K562 (cell line): ENCODE data around the gene RANBP3. TPM values are rescaled to one million over a fixed set of nuclear protein-coding genes. Genes with fewer than 3 reads are reported as not detected.

Source experiments
- ARID2 ChIP-seq: fragments of 450-650 bp; IDR thresholded peaks from 2 replicates; pipeline ENCODE4 v1.6.1; 2017; ENCODE audit warnings: antibody characterized with exemption, mild to moderate bottlenecking
- BCOR ChIP-seq: fragments of 450-650 bp; IDR thresholded peaks from 2 replicates; pipeline ENCODE4 v1.6.1; 2016
- CBX1 ChIP-seq: sonication (generic); IDR thresholded peaks from 2 replicates; pipeline ENCODE4 v1.6.1; 2016; ENCODE audit warnings: antibody characterized with exemption, low read depth, mild to moderate bottlenecking
- ETV1 ChIP-seq: fragments of 450-650 bp; conservative IDR thresholded peaks from 2 replicates; pipeline ENCODE4 v1.6.1; 2016; ENCODE audit warnings: missing genetic modification characterization, control low read depth, low read depth, missing compliant biosample characterization
- ETV5 ChIP-seq: sonication (generic); formaldehyde crosslinking; IDR thresholded peaks from 2 replicates; pipeline ENCODE4 v1.4.0; 2020; ENCODE audit warnings: low read depth, mild to moderate bottlenecking, missing genetic modification reagents
- FOS ChIP-seq: IDR thresholded peaks from 3 replicates; pipeline ENCODE4 v1.6.1; 2011; ENCODE audit not compliant: insufficient read length; ENCODE audit errors: extremely low read depth
- GABPB1 ChIP-seq: sonication (generic); formaldehyde crosslinking; IDR thresholded peaks from 2 replicates; pipeline ENCODE4 v1.8.0; 2022; ENCODE audit warnings: mild to moderate bottlenecking, missing genetic modification reagents
- HMGN3 ChIP-seq: IDR thresholded peaks from 2 replicates; pipeline ENCODE4 v1.6.1; 2011; ENCODE audit warnings: borderline replicate concordance, low read depth, mild to moderate bottlenecking, mixed read lengths, low read length; ENCODE audit not compliant: insufficient read length; ENCODE audit errors: extremely low read depth
- HNRNPL ChIP-seq: fragments of 200-400 bp; formaldehyde crosslinking; IDR thresholded peaks from 2 replicates; pipeline ENCODE4 v1.6.1; 2017; ENCODE audit warnings: low read depth, mild to moderate bottlenecking, low read length
- IRF2 ChIP-seq: sonication (generic); formaldehyde crosslinking; IDR thresholded peaks from 2 replicates; pipeline ENCODE4 v1.8.1; 2022; ENCODE audit warnings: mild to moderate bottlenecking, missing genetic modification reagents
- MAFF ChIP-seq: IDR thresholded peaks from 2 replicates; pipeline ENCODE4 v1.6.1; 2012; ENCODE audit warnings: low read length, improper control_type of control experiment
- MTA3 ChIP-seq: fragments of 450-650 bp; formaldehyde crosslinking; IDR thresholded peaks from 2 replicates; pipeline ENCODE4 v1.6.1; 2017; ENCODE audit warnings: mild to moderate bottlenecking, borderline replicate concordance
- NCOA1 ChIP-seq: fragments of 450-650 bp; IDR thresholded peaks from 2 replicates; pipeline ENCODE4 v1.6.1; 2016; ENCODE audit warnings: low read depth
- NFE2 ChIP-seq: IDR thresholded peaks from 2 replicates; pipeline ENCODE4 v1.6.1; 2014; ENCODE audit warnings: antibody characterized with exemption, low read depth
- PHB ChIP-seq: fragments of 250-450 bp; sonication (Bioruptor Pico); IDR thresholded peaks from 2 replicates; pipeline ENCODE4 v1.5.0; 2021
- PHF20 ChIP-seq: fragments of 450-650 bp; IDR thresholded peaks from 2 replicates; pipeline ENCODE4 v1.6.1; 2018; ENCODE audit not compliant: partially characterized antibody
- POLR2AphosphoS2 ChIP-seq: IDR thresholded peaks from 2 replicates; pipeline ENCODE4 v1.6.1; 2012; ENCODE audit warnings: low read length, improper control_type of control experiment
- POLR2G ChIP-seq: fragments of 200-400 bp; formaldehyde crosslinking; IDR thresholded peaks from 2 replicates; pipeline ENCODE4 v1.6.1; 2017; ENCODE audit warnings: low read depth, mild to moderate bottlenecking, antibody characterized with exemption, low read length, moderate library complexity
- RB1 ChIP-seq: fragments of 450-650 bp; IDR thresholded peaks from 2 replicates; pipeline ENCODE4 v1.6.1; 2017; ENCODE audit warnings: low read depth, mild to moderate bottlenecking
- RBM34 ChIP-seq: fragments of 200-400 bp; formaldehyde crosslinking; IDR thresholded peaks from 2 replicates; pipeline ENCODE4 v1.6.1; 2018; ENCODE audit warnings: low read length, borderline replicate concordance; ENCODE audit not compliant: insufficient read depth
- SIN3A ChIP-seq, 2 experiments: fragments of 150-350 bp in 1 of 2; IDR thresholded peaks; 2 replicates each; pipeline ENCODE4 v1.6.1; 2011 to 2016; ENCODE audit warnings: borderline replicate concordance in 2 of 2, low read depth in 2 of 2, low read length in 2 of 2, mild to moderate bottlenecking in 2 of 2, moderate library complexity in 2 of 2; ENCODE audit not compliant: control insufficient read depth in 1 of 2
- SMAD4 ChIP-seq: fragments of 250-450 bp; sonication (Bioruptor Pico); conservative IDR thresholded peaks from 2 replicates; pipeline ENCODE4 v1.8.0; 2021; ENCODE audit warnings: inconsistent platforms, mild to moderate bottlenecking, moderate library complexity
- SUPT5H ChIP-seq: fragments of 450-650 bp; IDR thresholded peaks from 2 replicates; pipeline ENCODE4 v1.6.1; 2016
- TAF7 ChIP-seq: fragments of 450-650 bp; IDR thresholded peaks from 2 replicates; pipeline ENCODE4 v1.6.1; 2016; ENCODE audit warnings: missing genetic modification characterization, missing compliant biosample characterization
- TCF3 ChIP-seq: sonication (generic); formaldehyde crosslinking; IDR thresholded peaks from 2 replicates; pipeline ENCODE4 v1.4.0; 2020; ENCODE audit warnings: mild to moderate bottlenecking, missing genetic modification reagents
- TRIM24 ChIP-seq, 2 experiments: fragments of 450-650 bp; IDR thresholded peaks; 2 replicates each; pipeline ENCODE4 v1.6.1; 2016
- ZFP36 ChIP-seq: fragments of 150-350 bp; IDR thresholded peaks from 2 replicates; pipeline ENCODE4 v1.6.1; 2018; ENCODE audit warnings: low read length, low read depth; ENCODE audit not compliant: partially characterized antibody
- ZNF124 ChIP-seq: sonication (generic); formaldehyde crosslinking; IDR thresholded peaks from 2 replicates; pipeline ENCODE4 v1.8.1; 2022; ENCODE audit warnings: missing genetic modification reagents
- ZNF263 ChIP-seq: sonication (generic); formaldehyde crosslinking; IDR thresholded peaks from 2 replicates; pipeline ENCODE4 v1.8.0; 2022; ENCODE audit warnings: mild to moderate bottlenecking, missing genetic modification reagents, borderline replicate concordance
- ZNF41 ChIP-seq: fragments of 250-450 bp; sonication (Bioruptor Pico); conservative IDR thresholded peaks from 2 replicates; pipeline ENCODE4 v1.4.0; 2020; ENCODE audit warnings: mild to moderate bottlenecking
- polyA plus RNA-seq, 8 experiments: library from polyadenylated mRNA; depleted of rRNA in 4 of 8; stranded (reverse) in 5 of 8; unstranded in 3 of 8; fragments of >200 nt; fragmentation: Nextera tagmentation in 2 of 8; fragmentation: Illumina TruSeq in 1 of 8; extraction: Ambion mirVana in 2 of 8; extraction: Trizol in 1 of 8; gene quantifications; 2 replicates each; pipeline versions ENCODE4 v1.2.1 to v1.2.3, GENCODE V29; 2011 to 2014; ENCODE audit warnings: inconsistent platforms in 1 of 8, missing spikeins in 1 of 8
- total RNA-seq, 7 experiments: library from RNA; depleted of rRNA in 6 of 7; stranded (reverse); fragments of >200 nt in 6 of 7; fragmentation: Illumina TruSeq in 2 of 7; extraction: Trizol in 2 of 7; gene quantifications; 2 replicates each; pipeline versions ENCODE4 v1.2.1 to v1.2.3, GENCODE V29; 2011 to 2021; ENCODE audit warnings: low replicate concordance in 1 of 7
- TF ChIP-seq, protein P1 (sequence below), 2 experiments: fragments of 200-800 bp in 1 of 2; sonication (Bioruptor generic) in 1 of 2; sonication (generic) in 1 of 2; formaldehyde crosslinking in 1 of 2; IDR thresholded peaks in 1 of 2; conservative IDR thresholded peaks in 1 of 2; 2 replicates each; pipeline versions ENCODE4 v1.5.0 to v1.6.1; 2016 to 2020; ENCODE audit warnings: missing compliant biosample characterization in 1 of 2, missing genetic modification characterization in 1 of 2, missing genetic modification reagents in 1 of 2

RANBP3 gene
- total and polyA plus RNA-seq, 9 of the 15 experiments (the other 6 are each of a cell fraction or from before 2014, with no cell fraction given): 0.90 to 95.1 (median 63.2) TPM

- TF ChIP-seq SIN3A (IDR thresholded peaks at IDR 0.05; ENCODE audit: borderline replicate concordance in 2 of 2, control insufficient read depth in 1 of 2, low read depth in 2 of 2, low read length in 2 of 2): peak in 1 of 2 experiments; percentile 14; a peak in 2 of 4 replicates
- TF ChIP-seq, protein P1, sequence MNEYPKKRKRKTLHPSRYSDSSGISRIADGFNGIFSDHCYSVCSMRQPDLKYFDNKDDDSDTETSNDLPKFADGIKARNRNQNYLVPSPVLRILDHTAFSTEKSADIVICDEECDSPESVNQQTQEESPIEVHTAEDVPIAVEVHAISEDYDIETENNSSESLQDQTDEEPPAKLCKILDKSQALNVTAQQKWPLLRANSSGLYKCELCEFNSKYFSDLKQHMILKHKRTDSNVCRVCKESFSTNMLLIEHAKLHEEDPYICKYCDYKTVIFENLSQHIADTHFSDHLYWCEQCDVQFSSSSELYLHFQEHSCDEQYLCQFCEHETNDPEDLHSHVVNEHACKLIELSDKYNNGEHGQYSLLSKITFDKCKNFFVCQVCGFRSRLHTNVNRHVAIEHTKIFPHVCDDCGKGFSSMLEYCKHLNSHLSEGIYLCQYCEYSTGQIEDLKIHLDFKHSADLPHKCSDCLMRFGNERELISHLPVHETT (CRISPR knock-in tag; conservative IDR thresholded peaks at IDR 0.05 in 1 of 2, IDR thresholded peaks at IDR 0.05 in 1 of 2): peak in 1 of 2 experiments; percentile 85; a peak in 2 of 4 replicates
- no peak for TF ChIP-seq PHB (CRISPR knock-in tag)
- TF ChIP-seq TCF3 (CRISPR knock-in tag): peak; percentile 29
- no peak for TF ChIP-seq ARID2
- TF ChIP-seq ZNF124 (CRISPR knock-in tag): no peak
- TF ChIP-seq RBM34: no peak
- TF ChIP-seq SUPT5H: peak; percentile 87
- peak; percentile 43; the same call in 1 of the 2 replicates for TF ChIP-seq BCOR
- TF ChIP-seq ZFP36: peak; percentile 14
- no peak for TF ChIP-seq POLR2AphosphoS2
- TF ChIP-seq POLR2G: peak; percentile 98
- TF ChIP-seq HNRNPL: no peak
- TF ChIP-seq SMAD4 (CRISPR knock-in tag): peak; percentile 61
- peak; percentile 2; the same call in 1 of the 2 replicates for TF ChIP-seq NFE2
- TF ChIP-seq TRIM24 (IDR thresholded peaks at IDR 0.05): no peak
- peak; percentile 59; the same call in 1 of the 2 replicates for TF ChIP-seq MTA3
- TF ChIP-seq ETV1 (tag): peak; percentile 36; the same call in 1 of the 2 replicates
- TF ChIP-seq TAF7 (tag): peak; percentile 64
- TF ChIP-seq PHF20: no peak
- peak; percentile 81 for TF ChIP-seq HMGN3
- peak; percentile 56; the same call in 1 of the 2 replicates for TF ChIP-seq NCOA1
- TF ChIP-seq IRF2: no peak
- TF ChIP-seq ZNF263 (CRISPR knock-in tag): no peak
- no peak for TF ChIP-seq ZNF41 (CRISPR knock-in tag)
- TF ChIP-seq MAFF: peak; percentile 52; the same call in 1 of the 2 replicates
- peak; percentile 72; the same call in 1 of the 2 replicates for TF ChIP-seq RB1
- 0 out of 2 replicates have a peak, but pooled peaks have one; percentile 60 for TF ChIP-seq ETV5 (CRISPR knock-in tag)
- TF ChIP-seq GABPB1: peak; percentile 76
- peak; percentile 16 for TF ChIP-seq FOS
- no peak for TF ChIP-seq CBX1
These were observed 74.2 kb downstream of the RANBP3 start, which contains the start of gene NDUFA11 (continued) for GRCh38 chr19:5903624-5904351.
